Ramos (cell line): Measurements from ENCODE around the gene SESN1.

Source experiments
- in situ Hi-C: fragments of 300-500 bp; cut with MboI; formaldehyde crosslinking; loops from one replicate; pipeline ENCODE4 v1.14.3; 2022; ENCODE audit warnings: low sequenced_read_pairs; ENCODE audit not compliant: unreplicated experiment

SESN1 gene

GRCh38 chr6:109062767-109063352, 31.8 kb downstream of the SESN1 start:
- in situ Hi-C loops = no loop called here

GRCh38 chr6:109062216-109062615, 32.4 kb downstream of the SESN1 start:
- in situ Hi-C loops = no loop called here

- in situ Hi-C loops = no loop called here
Observed at GRCh38 chr6:109060571-109060970, 34.1 kb downstream of the SESN1 start.

GRCh38 chr6:109059571-109060021, 35.0 kb downstream of the SESN1 start:
- in situ Hi-C loops = no loop called here

GRCh38 chr6:109059153-109059552, 35.5 kb downstream of the SESN1 start:
- in situ Hi-C loops = no loop called here

GRCh38 chr6:109058620-109059019, 36.0 kb downstream of the SESN1 start:
- in situ Hi-C loops = no loop called here

- in situ Hi-C loops = no loop called here
Observed at GRCh38 chr6:109056661-109057060, 38.0 kb downstream of the SESN1 start.

- in situ Hi-C loops = no loop called here
Observed at GRCh38 chr6:109055771-109056235, 38.8 kb downstream of the SESN1 start.

- in situ Hi-C loops = no loop called here
Observed at GRCh38 chr6:109053336-109053735, 41.3 kb downstream of the SESN1 start.

GRCh38 chr6:109052852-109053251, 41.8 kb downstream of the SESN1 start:
- in situ Hi-C loops = no loop called here

- in situ Hi-C loops = no loop called here
Observed at GRCh38 chr6:109052018-109052651, 42.5 kb downstream of the SESN1 start.

GRCh38 chr6:109051301-109052017, 43.2 kb downstream of the SESN1 start:
- in situ Hi-C loops = no loop called here

- in situ Hi-C loops = no loop called here
Observed at GRCh38 chr6:109050447-109051102, 44.1 kb downstream of the SESN1 start.

- in situ Hi-C loops = no loop called here
Observed at GRCh38 chr6:109050012-109050411, 44.6 kb downstream of the SESN1 start.

- in situ Hi-C loops = no loop called here
Observed at GRCh38 chr6:109048670-109049415, 45.8 kb downstream of the SESN1 start.

- in situ Hi-C loops = no loop called here
Observed at GRCh38 chr6:109048176-109048575, 46.5 kb downstream of the SESN1 start.

GRCh38 chr6:109045493-109045892, 49.2 kb downstream of the SESN1 start:
- in situ Hi-C loops = no loop called here

GRCh38 chr6:109039795-109040194, 54.9 kb downstream of the SESN1 start:
- in situ Hi-C loops = no loop called here

GRCh38 chr6:109038837-109039398, 55.7 kb downstream of the SESN1 start:
- in situ Hi-C loops = no loop called here
